AG10803 (cell line): Measurements from ENCODE around the gene MZB1.
A peak's percentile ranks its signal among the peaks of the same experiment; 100 is the strongest.

Experiments used
- DNase-seq: peaks from one replicate; pipeline ENCODE4 v3.0.0; 2010; ENCODE audit warnings: low read depth
- H3K4me3 ChIP-seq: 2 replicates; pipeline ENCODE4 v1.5.1; 2011; ENCODE audit warnings: mild to moderate bottlenecking, low read length, control low read depth
- CTCF ChIP-seq: conservative IDR thresholded peaks from 2 replicates; pipeline ENCODE4 v1.5.1; 2011; ENCODE audit warnings: mild to moderate bottlenecking, low read length, control low read depth, inconsistent platforms

The MZB1 gene

GRCh38 chr5:139385061-139386049, 4.4 kb downstream of the MZB1 start:
- peak; percentile 18; the same call in 1 of the 2 replicates for TF ChIP-seq CTCF
- DNase-seq, result no peak
- H3K4me3 ChIP-seq, result peak overlapping the region; percentile 54

GRCh38 chr5:139384591-139385051, 5.1 kb downstream of the MZB1 start:
- TF ChIP-seq CTCF, result no peak
- peak overlapping the region; percentile 54 for H3K4me3 ChIP-seq
- no peak for DNase-seq

- TF ChIP-seq CTCF, result no peak
- DNase-seq, result no peak
- H3K4me3 ChIP-seq, result no peak overlapping the region
Observed at GRCh38 chr5:139383993-139384590, 5.6 kb downstream of the MZB1 start.

GRCh38 chr5:139383275-139383992, 6.3 kb downstream of the MZB1 start, which contains the start of gene SLC23A1:
TSS of gene SLC23A1 (minus strand) at chr5:139383297. CDS start at chr5:139383253, 44 bp downstream.
- no peak within 1 kb of the TSS for H3K4me3 ChIP-seq
- TF ChIP-seq CTCF, result no peak
- DNase-seq, result peak; percentile 46

- no peak for TF ChIP-seq CTCF
- no peak overlapping the region for H3K4me3 ChIP-seq
- DNase-seq, result no peak
Observed at GRCh38 chr5:139382807-139383206, 6.9 kb downstream of the MZB1 start.

GRCh38 chr5:139381837-139382761, 7.6 kb downstream of the MZB1 start:
- TF ChIP-seq CTCF, result no peak
- DNase-seq, result no peak
- H3K4me3 ChIP-seq, result no peak overlapping the region
